K562 (cell line): ENCODE measurements around the gene SLC9B2. TPM values are rescaled to one million over a fixed set of nuclear protein-coding genes. Genes with fewer than 3 reads are reported as not detected.

Source experiments
- CTBP1 ChIP-seq: fragments of 450-650 bp; IDR thresholded peaks from 2 replicates; pipeline ENCODE4 v1.6.1; 2016; ENCODE audit warnings: borderline replicate concordance
- FOXA3 ChIP-seq, 2 experiments: fragments of 450-650 bp in 1 of 2; sonication (generic) in 1 of 2; formaldehyde crosslinking; IDR thresholded peaks in 1 of 2; conservative IDR thresholded peaks in 1 of 2; 2 replicates each; pipeline versions ENCODE4 v1.4.0 to v1.8.0; 2020 to 2022; ENCODE audit warnings: mild to moderate bottlenecking in 2 of 2, missing genetic modification reagents in 1 of 2
- FOXJ3 ChIP-seq: sonication (generic); formaldehyde crosslinking; IDR thresholded peaks from 2 replicates; pipeline ENCODE4 v1.4.0; 2020; ENCODE audit warnings: mild to moderate bottlenecking, missing genetic modification reagents
- KDM1A ChIP-seq, 2 experiments: fragments of 450-650 bp; IDR thresholded peaks; 2 replicates each; pipeline ENCODE4 v1.6.1; 2016; ENCODE audit warnings: mild to moderate bottlenecking in 2 of 2
- MAFK ChIP-seq: IDR thresholded peaks from 2 replicates; pipeline ENCODE4 v1.6.1; 2011; ENCODE audit warnings: low read length, improper control_type of control experiment
- POLR3G ChIP-seq: IDR thresholded peaks from 2 replicates; pipeline ENCODE4 v1.6.1; 2011; ENCODE audit not compliant: insufficient read length, insufficient replicate concordance; ENCODE audit errors: extremely low read depth
- RAD51 ChIP-seq: fragments of 450-650 bp; IDR thresholded peaks from 2 replicates; pipeline ENCODE4 v1.7.1; 2016; ENCODE audit warnings: low read depth, mild to moderate bottlenecking, borderline replicate concordance
- RCOR1 ChIP-seq, 2 experiments: IDR thresholded peaks; 2 replicates each; pipeline ENCODE4 v1.6.1; 2012; ENCODE audit warnings: low read depth in 2 of 2, low read length in 2 of 2, borderline replicate concordance in 1 of 2, improper control_type of control experiment in 1 of 2
- RFX5 ChIP-seq: IDR thresholded peaks from 2 replicates; pipeline ENCODE4 v1.6.1; 2011; ENCODE audit warnings: low read depth, mild to moderate bottlenecking, improper control_type of control experiment, low read length
- SETDB1 ChIP-seq: IDR thresholded peaks from one replicate; pipeline ENCODE4 v1.6.1; 2012; ENCODE audit warnings: low read length, control low read depth, inconsistent platforms
- SIN3B ChIP-seq: fragments of 450-650 bp; IDR thresholded peaks from 2 replicates; pipeline ENCODE4 v1.6.1; 2017; ENCODE audit warnings: low read depth, mild to moderate bottlenecking, moderate library complexity
- STAG1 ChIP-seq: sonication (generic); formaldehyde crosslinking; IDR thresholded peaks from 2 replicates; pipeline ENCODE4 v1.5.0; 2020; ENCODE audit warnings: missing genetic modification reagents, borderline replicate concordance
- TAF1 ChIP-seq: IDR thresholded peaks from 2 replicates; pipeline ENCODE4 v1.6.1; 2011; ENCODE audit warnings: mild to moderate bottlenecking, low read length, moderate library complexity; ENCODE audit not compliant: insufficient read depth, control insufficient read depth, severe bottlenecking; ENCODE audit errors: extremely low read depth
- TAF7 ChIP-seq: fragments of 450-650 bp; IDR thresholded peaks from 2 replicates; pipeline ENCODE4 v1.6.1; 2016; ENCODE audit warnings: missing genetic modification characterization, missing compliant biosample characterization
- TCF3 ChIP-seq: sonication (generic); formaldehyde crosslinking; IDR thresholded peaks from 2 replicates; pipeline ENCODE4 v1.4.0; 2020; ENCODE audit warnings: mild to moderate bottlenecking, missing genetic modification reagents
- ZNF41 ChIP-seq: fragments of 250-450 bp; sonication (Bioruptor Pico); conservative IDR thresholded peaks from 2 replicates; pipeline ENCODE4 v1.4.0; 2020; ENCODE audit warnings: mild to moderate bottlenecking
- polyA plus RNA-seq, 8 experiments: library from polyadenylated mRNA; depleted of rRNA in 4 of 8; stranded (reverse) in 5 of 8; unstranded in 3 of 8; fragments of >200 nt; fragmentation: Nextera tagmentation in 2 of 8; fragmentation: Illumina TruSeq in 1 of 8; extraction: Ambion mirVana in 2 of 8; extraction: Trizol in 1 of 8; gene quantifications; 2 replicates each; pipeline versions ENCODE4 v1.2.1 to v1.2.3, GENCODE V29; 2011 to 2014; ENCODE audit warnings: inconsistent platforms in 1 of 8, missing spikeins in 1 of 8
- total RNA-seq, 7 experiments: library from RNA; depleted of rRNA in 6 of 7; stranded (reverse); fragments of >200 nt in 6 of 7; fragmentation: Illumina TruSeq in 2 of 7; extraction: Trizol in 2 of 7; gene quantifications; 2 replicates each; pipeline versions ENCODE4 v1.2.1 to v1.2.3, GENCODE V29; 2011 to 2021; ENCODE audit warnings: low replicate concordance in 1 of 7
- TF ChIP-seq, protein P1 (sequence below): sonication (generic); formaldehyde crosslinking; IDR thresholded peaks from 2 replicates; pipeline ENCODE4 v1.8.0; 2022; ENCODE audit warnings: mild to moderate bottlenecking, missing genetic modification reagents
- TF ChIP-seq, protein P2 (sequence below): fragments of 450-650 bp; IDR thresholded peaks from 2 replicates; pipeline ENCODE4 v1.6.1; 2016
- TF ChIP-seq, protein P3 (sequence below), 2 experiments: fragments of 250-450 bp in 1 of 2; fragments of 450-650 bp in 1 of 2; sonication (Bioruptor Pico) in 1 of 2; IDR thresholded peaks; 2 replicates each; pipeline versions ENCODE4 v1.6.1 to v1.8.0; 2016 to 2021; ENCODE audit warnings: mild to moderate bottlenecking in 2 of 2, moderate library complexity in 2 of 2, missing compliant biosample characterization in 1 of 2, missing genetic modification characterization in 1 of 2
- TF ChIP-seq, protein P4 (sequence below), 2 experiments: IDR thresholded peaks in 1 of 2; conservative IDR thresholded peaks in 1 of 2; 2 replicates each; pipeline ENCODE4 v1.6.1; 2016; ENCODE audit warnings: low read depth in 2 of 2, mild to moderate bottlenecking in 1 of 2, missing compliant biosample characterization in 1 of 2, missing genetic modification characterization in 1 of 2, moderate library complexity in 1 of 2

Gene SLC9B2
- total and polyA plus RNA-seq, 9 of the 15 experiments (the other 6 are each of a cell fraction or from before 2014, with no cell fraction given), result 6.6 to 14.6 (median 11.4) TPM

DNA sequence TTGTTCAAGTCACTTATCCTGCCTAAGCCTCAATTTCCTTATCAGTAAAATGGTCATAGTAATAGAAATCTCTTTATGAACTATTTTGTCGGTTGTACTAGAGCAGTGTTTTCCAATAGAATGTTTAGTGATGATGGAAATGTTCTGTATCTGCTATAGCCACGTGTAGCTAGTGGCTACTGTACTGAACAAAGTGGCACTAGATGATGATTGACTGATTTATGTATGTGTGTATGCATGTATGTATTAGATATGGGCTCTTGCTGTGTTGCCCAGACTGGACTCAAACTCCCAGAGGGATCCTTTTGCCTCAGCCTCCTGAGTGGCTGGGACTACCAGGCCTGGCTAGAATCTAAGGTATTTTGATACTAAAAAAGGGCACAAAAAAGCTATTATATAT lies 32.4 kb downstream of the SLC9B2 start (continued):
- TF ChIP-seq, protein P1, sequence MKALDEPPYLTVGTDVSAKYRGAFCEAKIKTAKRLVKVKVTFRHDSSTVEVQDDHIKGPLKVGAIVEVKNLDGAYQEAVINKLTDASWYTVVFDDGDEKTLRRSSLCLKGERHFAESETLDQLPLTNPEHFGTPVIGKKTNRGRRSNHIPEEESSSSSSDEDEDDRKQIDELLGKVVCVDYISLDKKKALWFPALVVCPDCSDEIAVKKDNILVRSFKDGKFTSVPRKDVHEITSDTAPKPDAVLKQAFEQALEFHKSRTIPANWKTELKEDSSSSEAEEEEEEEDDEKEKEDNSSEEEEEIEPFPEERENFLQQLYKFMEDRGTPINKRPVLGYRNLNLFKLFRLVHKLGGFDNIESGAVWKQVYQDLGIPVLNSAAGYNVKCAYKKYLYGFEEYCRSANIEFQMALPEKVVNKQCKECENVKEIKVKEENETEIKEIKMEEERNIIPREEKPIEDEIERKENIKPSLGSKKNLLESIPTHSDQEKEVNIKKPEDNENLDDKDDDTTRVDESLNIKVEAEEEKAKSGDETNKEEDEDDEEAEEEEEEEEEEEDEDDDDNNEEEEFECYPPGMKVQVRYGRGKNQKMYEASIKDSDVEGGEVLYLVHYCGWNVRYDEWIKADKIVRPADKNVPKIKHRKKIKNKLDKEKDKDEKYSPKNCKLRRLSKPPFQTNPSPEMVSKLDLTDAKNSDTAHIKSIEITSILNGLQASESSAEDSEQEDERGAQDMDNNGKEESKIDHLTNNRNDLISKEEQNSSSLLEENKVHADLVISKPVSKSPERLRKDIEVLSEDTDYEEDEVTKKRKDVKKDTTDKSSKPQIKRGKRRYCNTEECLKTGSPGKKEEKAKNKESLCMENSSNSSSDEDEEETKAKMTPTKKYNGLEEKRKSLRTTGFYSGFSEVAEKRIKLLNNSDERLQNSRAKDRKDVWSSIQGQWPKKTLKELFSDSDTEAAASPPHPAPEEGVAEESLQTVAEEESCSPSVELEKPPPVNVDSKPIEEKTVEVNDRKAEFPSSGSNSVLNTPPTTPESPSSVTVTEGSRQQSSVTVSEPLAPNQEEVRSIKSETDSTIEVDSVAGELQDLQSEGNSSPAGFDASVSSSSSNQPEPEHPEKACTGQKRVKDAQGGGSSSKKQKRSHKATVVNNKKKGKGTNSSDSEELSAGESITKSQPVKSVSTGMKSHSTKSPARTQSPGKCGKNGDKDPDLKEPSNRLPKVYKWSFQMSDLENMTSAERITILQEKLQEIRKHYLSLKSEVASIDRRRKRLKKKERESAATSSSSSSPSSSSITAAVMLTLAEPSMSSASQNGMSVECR (CRISPR knock-in tag), result no peak
- TF ChIP-seq FOXJ3 (CRISPR knock-in tag) (no peak), RAD51 (no peak), RFX5 (no peak), SIN3B (no peak), MAFK (no peak), CTBP1 (no peak), SETDB1 (no peak), STAG1 (no peak), TAF1 (no peak), KDM1A (IDR thresholded peaks at IDR 0.05) (peak in 1 of 2 experiments; percentile 45; a peak in 1 of 4 replicates), TAF7 (tag) (no peak), FOXA3 (CRISPR knock-in tag; conservative IDR thresholded peaks at IDR 0.05 in 1 of 2, IDR thresholded peaks at IDR 0.05 in 1 of 2) (no peak), RCOR1 (IDR thresholded peaks at IDR 0.05; ENCODE audit: borderline replicate concordance in 1 of 2, low read depth in 2 of 2, low read length in 2 of 2) (no peak), POLR3G (no peak), TCF3 (peak; percentile 80), ZNF41 (CRISPR knock-in tag) (no peak)
- TF ChIP-seq, protein P2, sequence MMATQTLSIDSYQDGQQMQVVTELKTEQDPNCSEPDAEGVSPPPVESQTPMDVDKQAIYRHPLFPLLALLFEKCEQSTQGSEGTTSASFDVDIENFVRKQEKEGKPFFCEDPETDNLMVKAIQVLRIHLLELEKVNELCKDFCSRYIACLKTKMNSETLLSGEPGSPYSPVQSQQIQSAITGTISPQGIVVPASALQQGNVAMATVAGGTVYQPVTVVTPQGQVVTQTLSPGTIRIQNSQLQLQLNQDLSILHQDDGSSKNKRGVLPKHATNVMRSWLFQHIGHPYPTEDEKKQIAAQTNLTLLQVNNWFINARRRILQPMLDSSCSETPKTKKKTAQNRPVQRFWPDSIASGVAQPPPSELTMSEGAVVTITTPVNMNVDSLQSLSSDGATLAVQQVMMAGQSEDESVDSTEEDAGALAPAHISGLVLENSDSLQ, result peak; percentile 69; the same call in 1 of the 2 replicates
- TF ChIP-seq, protein P3, sequence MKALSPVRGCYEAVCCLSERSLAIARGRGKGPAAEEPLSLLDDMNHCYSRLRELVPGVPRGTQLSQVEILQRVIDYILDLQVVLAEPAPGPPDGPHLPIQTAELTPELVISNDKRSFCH (CRISPR knock-in tag; IDR thresholded peaks at IDR 0.05), result no peak
- TF ChIP-seq, protein P3 (tag; IDR thresholded peaks at IDR 0.05), result no peak
- TF ChIP-seq, protein P4, sequence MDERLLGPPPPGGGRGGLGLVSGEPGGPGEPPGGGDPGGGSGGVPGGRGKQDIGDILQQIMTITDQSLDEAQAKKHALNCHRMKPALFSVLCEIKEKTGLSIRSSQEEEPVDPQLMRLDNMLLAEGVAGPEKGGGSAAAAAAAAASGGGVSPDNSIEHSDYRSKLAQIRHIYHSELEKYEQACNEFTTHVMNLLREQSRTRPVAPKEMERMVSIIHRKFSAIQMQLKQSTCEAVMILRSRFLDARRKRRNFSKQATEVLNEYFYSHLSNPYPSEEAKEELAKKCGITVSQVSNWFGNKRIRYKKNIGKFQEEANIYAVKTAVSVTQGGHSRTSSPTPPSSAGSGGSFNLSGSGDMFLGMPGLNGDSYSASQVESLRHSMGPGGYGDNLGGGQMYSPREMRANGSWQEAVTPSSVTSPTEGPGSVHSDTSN (CRISPR knock-in tag; IDR thresholded peaks at IDR 0.05; ENCODE audit: low read depth), result no peak
- TF ChIP-seq, protein P4 (tag; conservative IDR thresholded peaks at IDR 0.05; ENCODE audit: low read depth), result peak; percentile 80
